Measurements from ENCODE around the gene ZSCAN2.

Gene ZSCAN2

GRCh38 chr15:84601555-84601838 is 688 bp downstream of the ZSCAN2 start:
- Histone ChIP-seq H2AFZ (ENCODE audit: low read depth, low read length) (no peak overlapping the region), H2BK120ac (ENCODE audit: low read depth, low read length) (no peak overlapping the region), H4K91ac (ENCODE audit: low read length) (no peak overlapping the region), H2AK5ac (ENCODE audit: low read length, severe bottlenecking) (no peak overlapping the region), H3K23ac (ENCODE audit: low read length in 2 of 2) (peak overlapping the region in 1 of 2 experiments; percentile 99), H3K4me3 (ENCODE audit: insufficient read depth in 1 of 2, low read depth in 1 of 2, low read length in 2 of 2) (peak overlapping the region; percentile 87), H3K14ac (ENCODE audit: low read length in 2 of 2) (no peak overlapping the region), H4K8ac (ENCODE audit: low read length) (no peak overlapping the region), H3K4me2 (ENCODE audit: low read length, poor library complexity, severe bottlenecking) (peak overlapping the region; percentile 85), H3K27me3 (ENCODE audit: control insufficient read depth in 1 of 2, insufficient read depth in 1 of 2, low read length in 2 of 2) (no peaks in the 10 kb centered on the region), H3K18ac (ENCODE audit: low read depth in 1 of 2, low read length in 2 of 2) (no peak overlapping the region), H2BK12ac (ENCODE audit: low read length in 2 of 2) (no peak overlapping the region), H3K9ac (ENCODE audit: low read length) (peak overlapping the region; percentile 88), H2BK5ac (ENCODE audit: low read depth, low read length, poor library complexity, severe bottlenecking) (no peak overlapping the region), H2BK15ac (ENCODE audit: low read depth, poor library complexity, severe bottlenecking) (no peak overlapping the region), H3K9me3 (ENCODE audit: control insufficient read depth, low read length) (no peaks in the 10 kb centered on the region), H3K36me3 (ENCODE audit: control insufficient read depth in 1 of 2, insufficient read depth in 2 of 2, low read depth in 1 of 2, low read length in 2 of 2) (peaks cover 20 to 23% of the 10 kb centered on the region in 2 experiments), H3K27ac (ENCODE audit: low read length, poor library complexity, severe bottlenecking) (no peak overlapping the region), H3K4ac (ENCODE audit: low read depth in 1 of 2, low read length in 2 of 2) (no peak overlapping the region), H3K79me1 (replicated peaks; ENCODE audit: low read length, poor library complexity, severe bottlenecking) (peaks cover 27% of the 10 kb centered on the region), H3K4me1 (ENCODE audit: control insufficient read depth, insufficient read depth, low read depth, low read length) (peaks cover 12% of the 10 kb centered on the region)
- DNase-seq = no peak
- 100% methylated on average over 1 of the region's 6 CpGs for WGBS

DNA sequence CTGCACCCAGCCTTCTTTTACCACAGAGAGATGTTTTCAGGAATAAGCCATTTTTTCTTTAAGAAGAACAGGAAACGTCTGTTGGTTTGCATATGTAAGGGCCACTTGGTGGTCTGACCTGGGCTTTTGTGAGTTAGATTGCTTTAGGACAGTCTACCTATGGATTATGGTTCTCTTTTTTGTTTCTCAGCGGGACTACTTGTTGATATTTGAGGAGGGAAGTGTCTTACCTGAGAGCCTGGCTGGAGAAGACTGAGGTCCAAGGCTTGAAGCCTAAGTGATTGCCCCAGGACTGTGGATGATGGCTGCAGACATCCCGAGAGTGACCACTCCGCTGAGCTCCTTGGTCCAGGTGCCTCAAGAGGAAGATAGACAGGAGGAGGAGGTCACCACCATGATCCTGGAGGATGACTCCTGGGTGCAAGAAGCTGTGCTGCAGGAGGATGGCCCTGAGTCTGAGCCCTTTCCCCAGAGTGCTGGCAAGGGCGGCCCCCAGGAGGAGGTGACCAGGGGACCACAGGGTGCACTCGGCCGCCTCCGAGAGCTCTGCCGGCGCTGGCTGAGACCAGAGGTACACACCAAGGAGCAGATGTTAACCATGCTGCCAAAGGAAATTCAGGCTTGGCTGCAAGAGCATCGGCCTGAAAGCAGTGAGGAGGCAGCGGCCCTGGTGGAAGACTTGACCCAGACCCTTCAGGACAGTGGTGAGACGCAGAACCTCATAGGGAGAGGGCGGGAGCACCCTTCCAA is 3.0 kb downstream of the ZSCAN2 start:
- no peak overlapping the region for H2AFZ ChIP-seq (ENCODE audit: low read depth, low read length)
- H3K27ac ChIP-seq (ENCODE audit: low read length, poor library complexity, severe bottlenecking) = no peak overlapping the region
- H3K4me3 ChIP-seq (ENCODE audit: insufficient read depth in 1 of 2, low read depth in 1 of 2, low read length in 2 of 2) = no peak overlapping the region
- no peak overlapping the region for H4K8ac ChIP-seq (ENCODE audit: low read length)
- no peak overlapping the region for H3K14ac ChIP-seq (ENCODE audit: low read length in 2 of 2)
- 95% methylated on average over 14 of the region's 14 CpGs for WGBS
- no peak overlapping the region for H3K23ac ChIP-seq (ENCODE audit: low read length in 2 of 2)
- peak overlapping the region; percentile 3 for H4K91ac ChIP-seq (ENCODE audit: low read length)
- H2AK5ac ChIP-seq (ENCODE audit: low read length, severe bottlenecking) = no peak overlapping the region
- no peak for DNase-seq
- no peaks in the 10 kb centered on the region for H3K9me3 ChIP-seq (ENCODE audit: control insufficient read depth, low read length)
- H3K4ac ChIP-seq (ENCODE audit: low read depth in 1 of 2, low read length in 2 of 2) = no peak overlapping the region
- no peak overlapping the region for H3K4me2 ChIP-seq (ENCODE audit: low read length, poor library complexity, severe bottlenecking)
- H2BK12ac ChIP-seq (ENCODE audit: low read length in 2 of 2) = no peak overlapping the region
- no peak overlapping the region for H3K18ac ChIP-seq (ENCODE audit: low read depth in 1 of 2, low read length in 2 of 2)
- no peak overlapping the region for H2BK15ac ChIP-seq (ENCODE audit: low read depth, poor library complexity, severe bottlenecking)
- H2BK5ac ChIP-seq (ENCODE audit: low read depth, low read length, poor library complexity, severe bottlenecking) = no peak overlapping the region
- no peaks in the 10 kb centered on the region for H3K27me3 ChIP-seq (ENCODE audit: control insufficient read depth in 1 of 2, insufficient read depth in 1 of 2, low read length in 2 of 2)
- H3K79me1 ChIP-seq (replicated peaks; ENCODE audit: low read length, poor library complexity, severe bottlenecking) = peaks cover 41% of the 10 kb centered on the region
- H3K36me3 ChIP-seq (ENCODE audit: control insufficient read depth in 1 of 2, insufficient read depth in 2 of 2, low read depth in 1 of 2, low read length in 2 of 2) = peaks cover 30 to 31% of the 10 kb centered on the region in 2 experiments
- no peak overlapping the region for H3K9ac ChIP-seq (ENCODE audit: low read length)
- no peak overlapping the region for H2BK120ac ChIP-seq (ENCODE audit: low read depth, low read length)
- H3K4me1 ChIP-seq (ENCODE audit: control insufficient read depth, insufficient read depth, low read depth, low read length) = peaks cover 12% of the 10 kb centered on the region

DNA sequence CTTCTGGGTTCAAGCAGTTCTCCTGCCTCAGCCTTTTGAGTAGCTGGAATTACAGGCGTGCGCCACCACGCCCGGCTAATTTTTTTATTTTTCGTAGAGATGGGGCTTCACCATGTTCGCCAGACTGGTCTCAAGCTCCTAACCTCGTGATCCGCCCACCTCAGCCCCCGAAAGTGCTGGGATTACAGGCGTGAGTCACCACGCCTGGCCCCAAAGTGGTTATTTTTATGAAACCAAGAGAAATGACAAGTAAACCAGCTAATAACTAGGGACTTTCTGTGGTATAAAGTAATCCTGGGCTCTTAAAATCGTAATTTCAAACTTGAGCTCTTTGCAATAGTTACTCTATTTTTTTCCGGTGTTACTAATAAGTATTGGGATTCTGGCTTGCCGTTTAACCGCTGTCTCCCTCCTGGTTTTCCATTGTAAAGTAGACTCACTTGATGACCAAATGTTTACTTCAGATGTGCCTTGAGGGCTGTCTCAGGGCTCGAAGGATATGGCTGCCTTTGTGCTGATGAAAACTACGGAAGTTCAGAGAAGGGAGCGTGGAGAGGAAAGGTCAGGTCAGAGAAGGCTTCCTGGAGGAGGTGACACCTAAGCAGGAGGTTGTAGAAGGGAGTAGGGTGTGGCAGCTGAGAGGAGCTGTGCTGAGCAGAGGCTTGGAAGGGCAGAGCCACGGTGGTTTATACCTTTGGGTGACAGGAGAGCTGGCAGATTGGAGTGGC is 4.2 kb downstream of the ZSCAN2 start:
- no peak overlapping the region for H3K4me3 ChIP-seq (ENCODE audit: insufficient read depth in 1 of 2, low read depth in 1 of 2, low read length in 2 of 2)
- H3K4me2 ChIP-seq (ENCODE audit: low read length, poor library complexity, severe bottlenecking) = no peak overlapping the region
- no peak overlapping the region for H2BK15ac ChIP-seq (ENCODE audit: low read depth, poor library complexity, severe bottlenecking)
- 88% methylated on average over 17 of the region's 19 CpGs for WGBS
- H2AFZ ChIP-seq (ENCODE audit: low read depth, low read length) = no peak overlapping the region
- no peak overlapping the region for H2BK120ac ChIP-seq (ENCODE audit: low read depth, low read length)
- no peak for DNase-seq
- H3K9me3 ChIP-seq (ENCODE audit: control insufficient read depth, low read length) = no peaks in the 10 kb centered on the region
- peaks cover 31 to 35% of the 10 kb centered on the region in 2 experiments for H3K36me3 ChIP-seq (ENCODE audit: control insufficient read depth in 1 of 2, insufficient read depth in 2 of 2, low read depth in 1 of 2, low read length in 2 of 2)
- H4K8ac ChIP-seq (ENCODE audit: low read length) = no peak overlapping the region
- H3K23ac ChIP-seq (ENCODE audit: low read length in 2 of 2) = no peak overlapping the region
- no peak overlapping the region for H2BK5ac ChIP-seq (ENCODE audit: low read depth, low read length, poor library complexity, severe bottlenecking)
- no peak overlapping the region for H3K18ac ChIP-seq (ENCODE audit: low read depth in 1 of 2, low read length in 2 of 2)
- H3K27me3 ChIP-seq (ENCODE audit: control insufficient read depth in 1 of 2, insufficient read depth in 1 of 2, low read length in 2 of 2) = no peaks in the 10 kb centered on the region
- H2BK12ac ChIP-seq (ENCODE audit: low read length in 2 of 2) = no peak overlapping the region
- no peak overlapping the region for H4K91ac ChIP-seq (ENCODE audit: low read length)
- no peak overlapping the region for H3K4ac ChIP-seq (ENCODE audit: low read depth in 1 of 2, low read length in 2 of 2)
- peaks cover 48% of the 10 kb centered on the region for H3K79me1 ChIP-seq (replicated peaks; ENCODE audit: low read length, poor library complexity, severe bottlenecking)
- no peak overlapping the region for H3K27ac ChIP-seq (ENCODE audit: low read length, poor library complexity, severe bottlenecking)
- H3K9ac ChIP-seq (ENCODE audit: low read length) = peak overlapping the region; percentile 18
- peaks cover 10% of the 10 kb centered on the region for H3K4me1 ChIP-seq (ENCODE audit: control insufficient read depth, insufficient read depth, low read depth, low read length)
- no peak overlapping the region for H3K14ac ChIP-seq (ENCODE audit: low read length in 2 of 2)
- no peak overlapping the region for H2AK5ac ChIP-seq (ENCODE audit: low read length, severe bottlenecking)

DNA sequence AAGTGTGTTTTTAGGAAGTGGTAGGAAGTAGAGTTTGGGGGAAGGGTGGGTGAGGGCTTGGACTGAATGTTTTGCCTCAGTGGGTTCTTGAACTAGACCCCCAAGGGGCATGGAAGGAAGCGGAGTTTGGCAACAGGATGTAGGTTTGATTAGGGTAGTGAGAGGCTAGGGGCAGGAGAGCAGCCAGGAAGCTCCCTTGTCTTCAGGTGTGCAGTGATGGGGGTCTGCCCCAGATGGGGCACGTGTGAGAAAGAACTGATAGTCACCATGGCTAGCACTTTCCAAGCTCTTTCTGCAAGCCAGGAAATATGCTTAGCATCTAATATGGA is 4.7 kb downstream of the ZSCAN2 start:
- Histone ChIP-seq H3K27me3 (ENCODE audit: control insufficient read depth in 1 of 2, insufficient read depth in 1 of 2, low read length in 2 of 2) (no peaks in the 10 kb centered on the region), H3K9me3 (ENCODE audit: control insufficient read depth, low read length) (no peaks in the 10 kb centered on the region), H3K79me1 (replicated peaks; ENCODE audit: low read length, poor library complexity, severe bottlenecking) (peaks cover 50% of the 10 kb centered on the region), H2BK12ac (ENCODE audit: low read length in 2 of 2) (no peak overlapping the region), H2BK120ac (ENCODE audit: low read depth, low read length) (no peak overlapping the region), H3K18ac (ENCODE audit: low read depth in 1 of 2, low read length in 2 of 2) (no peak overlapping the region), H3K4ac (ENCODE audit: low read depth in 1 of 2, low read length in 2 of 2) (no peak overlapping the region), H3K9ac (ENCODE audit: low read length) (no peak overlapping the region), H3K36me3 (ENCODE audit: control insufficient read depth in 1 of 2, insufficient read depth in 2 of 2, low read depth in 1 of 2, low read length in 2 of 2) (peaks cover 31 to 35% of the 10 kb centered on the region in 2 experiments), H2AFZ (ENCODE audit: low read depth, low read length) (no peak overlapping the region), H3K4me3 (ENCODE audit: insufficient read depth in 1 of 2, low read depth in 1 of 2, low read length in 2 of 2) (no peak overlapping the region), H3K23ac (ENCODE audit: low read length in 2 of 2) (no peak overlapping the region), H4K8ac (ENCODE audit: low read length) (no peak overlapping the region), H2BK15ac (ENCODE audit: low read depth, poor library complexity, severe bottlenecking) (no peak overlapping the region), H3K27ac (ENCODE audit: low read length, poor library complexity, severe bottlenecking) (no peak overlapping the region), H2BK5ac (ENCODE audit: low read depth, low read length, poor library complexity, severe bottlenecking) (no peak overlapping the region), H3K4me2 (ENCODE audit: low read length, poor library complexity, severe bottlenecking) (no peak overlapping the region), H4K91ac (ENCODE audit: low read length) (no peak overlapping the region), H3K14ac (ENCODE audit: low read length in 2 of 2) (no peak overlapping the region), H2AK5ac (ENCODE audit: low read length, severe bottlenecking) (no peak overlapping the region), H3K4me1 (ENCODE audit: control insufficient read depth, insufficient read depth, low read depth, low read length) (peaks cover 9% of the 10 kb centered on the region)
- DNase-seq = no peak
- WGBS = 92% methylated on average over 2 of the region's 2 CpGs
